ENCODE data around the gene KLHL17. TPM values are rescaled to one million over a fixed set of nuclear protein-coding genes. Genes with fewer than 3 reads are reported as not detected.
A peak's percentile ranks its signal among the peaks of the same experiment; 100 is the strongest.

KLHL17 gene
- total RNA-seq, 1 experiment from 2014 or later = 27.8 TPM

DNA sequence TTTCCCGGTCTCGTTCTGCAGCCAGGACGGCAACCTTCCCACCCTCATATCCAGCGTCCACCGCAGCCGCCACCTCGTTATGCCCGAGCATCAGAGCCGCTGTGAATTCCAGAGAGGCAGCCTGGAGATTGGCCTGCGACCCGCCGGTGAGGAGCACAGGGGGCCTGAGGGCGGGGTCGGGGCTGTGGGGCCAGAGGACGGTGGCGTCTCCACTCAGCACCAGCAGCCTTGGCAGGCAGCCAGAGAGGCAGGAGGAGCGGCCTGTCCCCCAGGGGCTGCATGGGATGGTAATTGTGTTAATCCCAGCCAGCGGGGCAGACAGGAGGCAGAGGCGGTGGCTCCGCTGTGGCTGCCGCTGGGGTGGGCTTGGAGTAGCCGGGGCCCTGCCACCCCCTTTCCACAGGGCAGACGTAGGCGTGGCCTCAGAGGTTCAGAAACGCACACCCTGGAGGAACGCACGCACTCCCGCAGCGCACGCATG is 24.6 kb upstream of the KLHL17 start:
- CTCF ChIA-PET = no interaction called here
- DNase-seq = no peak
- no peaks in the 10 kb centered on the region for H3K9me3 Mint-ChIP-seq (ENCODE audit: low read depth, unreplicated experiment)
- intact Hi-C loops (cut with micrococcal nuclease; ENCODE audit: unreplicated experiment) = no loop called here
- TF ChIP-seq, protein P1, sequence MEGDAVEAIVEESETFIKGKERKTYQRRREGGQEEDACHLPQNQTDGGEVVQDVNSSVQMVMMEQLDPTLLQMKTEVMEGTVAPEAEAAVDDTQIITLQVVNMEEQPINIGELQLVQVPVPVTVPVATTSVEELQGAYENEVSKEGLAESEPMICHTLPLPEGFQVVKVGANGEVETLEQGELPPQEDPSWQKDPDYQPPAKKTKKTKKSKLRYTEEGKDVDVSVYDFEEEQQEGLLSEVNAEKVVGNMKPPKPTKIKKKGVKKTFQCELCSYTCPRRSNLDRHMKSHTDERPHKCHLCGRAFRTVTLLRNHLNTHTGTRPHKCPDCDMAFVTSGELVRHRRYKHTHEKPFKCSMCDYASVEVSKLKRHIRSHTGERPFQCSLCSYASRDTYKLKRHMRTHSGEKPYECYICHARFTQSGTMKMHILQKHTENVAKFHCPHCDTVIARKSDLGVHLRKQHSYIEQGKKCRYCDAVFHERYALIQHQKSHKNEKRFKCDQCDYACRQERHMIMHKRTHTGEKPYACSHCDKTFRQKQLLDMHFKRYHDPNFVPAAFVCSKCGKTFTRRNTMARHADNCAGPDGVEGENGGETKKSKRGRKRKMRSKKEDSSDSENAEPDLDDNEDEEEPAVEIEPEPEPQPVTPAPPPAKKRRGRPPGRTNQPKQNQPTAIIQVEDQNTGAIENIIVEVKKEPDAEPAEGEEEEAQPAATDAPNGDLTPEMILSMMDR (IDR thresholded peaks at IDR 0.05; ENCODE audit: unreplicated experiment) = no peak
- peaks cover 6% of the 10 kb centered on the region for H3K36me3 Mint-ChIP-seq (ENCODE audit: insufficient read depth, unreplicated experiment)
- no peak overlapping the region for H3K27ac Mint-ChIP-seq (ENCODE audit: unreplicated experiment)
- H3K4me1 Mint-ChIP-seq (ENCODE audit: low read depth, unreplicated experiment) = peaks cover 29% of the 10 kb centered on the region
- no TSS peak for BruUV-seq (replicated peaks)
- peaks cover 33% of the 10 kb centered on the region for H3K27me3 Mint-ChIP-seq (ENCODE audit: unreplicated experiment)
- H3K4me3 Mint-ChIP-seq (ENCODE audit: low read depth, unreplicated experiment) = no peak overlapping the region

DNA sequence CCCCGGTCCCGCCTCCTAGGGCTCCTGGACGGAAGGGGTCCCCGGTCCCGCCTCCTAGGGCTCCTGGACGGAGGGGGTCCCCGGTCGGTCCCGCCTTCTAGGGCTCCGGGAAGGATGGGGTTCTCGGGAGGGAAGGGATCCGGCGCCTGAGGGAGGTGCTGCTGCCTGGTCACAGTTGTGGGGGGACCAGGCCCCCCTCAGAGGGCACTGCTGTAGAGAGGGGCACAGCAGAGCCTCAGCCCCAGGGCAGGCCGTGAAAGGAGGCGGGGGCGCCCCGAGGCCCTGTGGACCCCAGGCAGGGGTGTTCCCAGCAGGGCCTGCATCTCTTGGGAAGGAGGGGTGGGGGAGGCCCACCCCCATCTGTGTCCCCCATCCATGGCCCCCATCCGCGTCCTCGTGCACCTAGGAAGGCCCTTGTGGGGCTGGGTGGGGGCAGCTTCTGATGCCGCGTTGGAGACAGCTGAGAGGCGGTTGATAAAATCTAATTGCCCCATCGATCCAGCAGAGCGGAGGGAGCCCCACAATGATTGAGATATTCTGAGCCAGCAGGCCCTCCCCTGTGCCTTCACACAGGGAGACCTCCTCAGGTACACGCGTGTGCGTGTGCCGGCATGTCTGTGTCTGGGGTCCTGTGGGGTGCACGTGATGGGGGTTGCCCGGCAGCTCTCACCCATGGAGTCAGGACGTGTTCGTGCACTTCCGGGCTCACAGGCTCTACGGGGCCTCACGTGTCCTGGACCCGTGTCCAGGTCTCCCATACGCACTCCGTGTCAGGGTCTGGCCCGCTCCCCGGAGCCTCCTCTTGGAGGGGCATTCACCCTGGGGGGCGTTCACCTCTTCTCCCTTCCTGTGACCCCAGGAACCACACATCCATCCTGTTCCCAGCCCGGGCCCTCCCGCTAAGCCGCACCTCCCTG is 23.8 kb upstream of the KLHL17 start:
- no TSS peak for BruUV-seq (replicated peaks)
- TF ChIP-seq, protein P1 (IDR thresholded peaks at IDR 0.05; ENCODE audit: unreplicated experiment) = no peak
- DNase-seq = no peak
- Mint-ChIP-seq H3K27me3 (ENCODE audit: unreplicated experiment) (peaks cover 33% of the 10 kb centered on the region), H3K4me3 (ENCODE audit: low read depth, unreplicated experiment) (no peak overlapping the region), H3K4me1 (ENCODE audit: low read depth, unreplicated experiment) (peaks cover 24% of the 10 kb centered on the region), H3K36me3 (ENCODE audit: insufficient read depth, unreplicated experiment) (peaks cover 6% of the 10 kb centered on the region), H3K27ac (ENCODE audit: unreplicated experiment) (no peak overlapping the region), H3K9me3 (ENCODE audit: low read depth, unreplicated experiment) (no peaks in the 10 kb centered on the region)
- CTCF ChIA-PET = no interaction called here
- intact Hi-C loops (cut with micrococcal nuclease; ENCODE audit: unreplicated experiment) = no loop called here

DNA sequence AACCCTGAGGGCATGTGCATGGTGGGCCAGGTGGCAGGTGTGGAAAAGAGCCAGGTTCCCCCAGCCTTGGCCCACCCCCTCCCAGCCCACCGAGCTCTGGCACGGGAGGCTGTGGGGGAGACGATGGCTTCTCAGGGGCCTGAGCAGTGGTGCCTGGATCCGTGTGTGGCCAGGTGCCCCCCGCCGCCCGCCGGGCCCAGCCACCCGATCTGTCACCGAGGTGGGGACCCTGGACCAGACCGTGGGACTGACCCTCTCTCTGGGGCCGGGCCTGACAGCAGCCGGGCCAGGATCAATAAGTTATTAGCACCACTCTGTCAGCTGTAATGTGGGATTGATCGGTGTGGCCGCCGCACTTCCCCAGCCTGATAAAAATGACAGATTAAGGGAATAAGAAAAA is 22.9 kb upstream of the KLHL17 start:
- no peak overlapping the region for H3K4me3 Mint-ChIP-seq (ENCODE audit: low read depth, unreplicated experiment)
- TF ChIP-seq, protein P1 (IDR thresholded peaks at IDR 0.05; ENCODE audit: unreplicated experiment) = no peak
- H3K9me3 Mint-ChIP-seq (ENCODE audit: low read depth, unreplicated experiment) = no peaks in the 10 kb centered on the region
- H3K27ac Mint-ChIP-seq (ENCODE audit: unreplicated experiment) = no peak overlapping the region
- H3K4me1 Mint-ChIP-seq (ENCODE audit: low read depth, unreplicated experiment) = peaks cover 21% of the 10 kb centered on the region
- no TSS peak for BruUV-seq (replicated peaks)
- DNase-seq = no peak
- CTCF ChIA-PET = interaction anchor here (0.6 to 1.1 kb wide), 4 partner anchors 9 to 381 kb away, joined by 3 to 13 read pairs (median 5); no protein-coding TSS in a partner anchor
- H3K36me3 Mint-ChIP-seq (ENCODE audit: insufficient read depth, unreplicated experiment) = peaks cover 6% of the 10 kb centered on the region
- H3K27me3 Mint-ChIP-seq (ENCODE audit: unreplicated experiment) = peaks cover 27% of the 10 kb centered on the region
- intact Hi-C loops (cut with micrococcal nuclease; ENCODE audit: unreplicated experiment) = no loop called here

DNA sequence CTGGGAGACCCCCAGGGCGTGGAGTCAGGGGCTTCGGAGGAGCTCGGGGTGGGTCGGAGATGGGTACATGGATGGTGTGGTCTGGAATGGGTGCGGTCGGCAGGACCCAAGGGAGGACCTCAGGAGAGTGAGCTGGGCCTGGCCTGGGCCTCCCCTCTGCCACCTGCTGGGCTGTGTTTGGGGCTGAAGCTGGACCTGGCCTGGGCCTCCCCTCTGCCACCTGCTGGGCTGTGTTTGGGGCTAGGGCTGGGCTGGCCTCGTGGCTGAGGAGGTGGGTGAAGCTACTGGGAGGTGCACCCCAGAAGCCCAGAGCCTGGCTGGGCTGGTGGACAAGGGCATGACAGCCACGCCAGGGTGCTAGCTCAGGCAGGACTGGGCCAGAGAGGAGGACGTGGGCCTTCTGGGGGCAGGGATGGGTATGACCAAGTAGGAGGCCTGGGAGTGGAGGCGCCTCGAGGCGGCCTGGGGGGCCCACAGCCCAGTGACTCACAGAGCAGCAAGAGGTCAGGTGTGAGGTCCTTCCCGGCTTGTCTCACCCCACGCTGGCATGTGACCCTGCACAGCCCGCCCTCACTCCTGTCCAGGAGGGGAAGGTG is 22.2 kb upstream of the KLHL17 start:
- Mint-ChIP-seq H3K4me3 (ENCODE audit: low read depth, unreplicated experiment) (no peak overlapping the region), H3K9me3 (ENCODE audit: low read depth, unreplicated experiment) (no peaks in the 10 kb centered on the region), H3K27ac (ENCODE audit: unreplicated experiment) (peak overlapping the region; percentile 30), H3K27me3 (ENCODE audit: unreplicated experiment) (peaks cover 27% of the 10 kb centered on the region), H3K4me1 (ENCODE audit: low read depth, unreplicated experiment) (peaks cover 21% of the 10 kb centered on the region), H3K36me3 (ENCODE audit: insufficient read depth, unreplicated experiment) (peaks cover 7% of the 10 kb centered on the region)
- intact Hi-C loops (cut with micrococcal nuclease; ENCODE audit: unreplicated experiment) = no loop called here
- DNase-seq = peak; percentile 79
- TF ChIP-seq, protein P1 (IDR thresholded peaks at IDR 0.05; ENCODE audit: unreplicated experiment) = peak; percentile 69
- BruUV-seq (replicated peaks) = no TSS peak
- CTCF ChIA-PET = interaction anchor here (0.6 to 1.3 kb wide), 6 partner anchors 10 to 380 kb away, joined by 3 to 13 read pairs (median 4); no protein-coding TSS in a partner anchor
